B cell (primary cell): ENCODE results near the gene SIGLEC7. TPM values are rescaled to one million over a fixed set of nuclear protein-coding genes. Genes with fewer than 3 reads are reported as not detected.

Experiments used
- ATAC-seq: fragments of 200-7000 bp; cut with Tn5 transposase; one replicate; pipeline ENCODE4 v1.10.0; 2021; ENCODE audit warnings: low read depth, mild to moderate bottlenecking, moderate number of reproducible peaks, moderate library complexity
- CTCF ChIA-PET: fragments of 350-600 bp; sonication (Branson Sonifier 250); formaldehyde crosslinking; loops from one replicate; lab custom pipeline; 2021; ENCODE audit warnings: antibody characterized with exemption, inconsistent platforms; lab: Charles Lee
- POLR2A ChIA-PET: fragments of 350-600 bp; sonication (Branson Sonifier 250); formaldehyde crosslinking; loops from one replicate; lab custom pipeline; 2021; ENCODE audit warnings: antibody characterized with exemption; lab: Charles Lee
- DNase-seq: peaks from one replicate; pipeline ENCODE4 v3.0.0; 2013
- H2AFZ ChIP-seq: 2 replicates; pipeline ENCODE4 v1.6.1; 2012; ENCODE audit warnings: mild to moderate bottlenecking, low read depth, low read length; ENCODE audit not compliant: insufficient read depth, poor library complexity, severe bottlenecking
- H3K27ac ChIP-seq, 2 donors: 1 replicate in 1 of 2; 2 replicates in 1 of 2; pipeline ENCODE4 v1.5.1; 2012 to 2013; ENCODE audit warnings: low read length in 2 of 2, mild to moderate bottlenecking in 2 of 2, moderate library complexity in 1 of 2
- H3K27me3 ChIP-seq, 4 experiments: fragments of 200-600 bp in 1 of 4; sonication (generic) in 1 of 4; replicated peaks in 1 of 4; 1 replicate in 2 of 4; 2 replicates in 2 of 4; pipeline versions ENCODE4 v1.6.1 to v1.7.0; 2013 to 2016; ENCODE audit warnings: low read length in 3 of 4, mild to moderate bottlenecking in 2 of 4, mixed read lengths in 1 of 4, moderate library complexity in 1 of 4; ENCODE audit not compliant: insufficient read depth in 4 of 4, control insufficient read depth in 3 of 4; ENCODE audit errors: control extremely low read depth in 1 of 4
- H3K36me3 ChIP-seq, 2 experiments: replicated peaks in 1 of 2; 1 replicate in 1 of 2; 2 replicates in 1 of 2; pipeline versions ENCODE4 v1.6.1 to v1.7.1; 2013; ENCODE audit warnings: low read length in 1 of 2; ENCODE audit not compliant: insufficient read depth in 2 of 2, control insufficient read depth in 1 of 2; ENCODE audit errors: control extremely low read depth in 1 of 2, extremely low read depth in 1 of 2
- H3K4me1 ChIP-seq, 2 donors: fragments of 200-600 bp in 1 of 2; sonication (generic) in 1 of 2; 1 replicate in 1 of 2; 2 replicates in 1 of 2; pipeline versions ENCODE4 v1.5.1 to v1.6.1; 2013 to 2017; ENCODE audit warnings: low read length in 2 of 2; ENCODE audit not compliant: control insufficient read depth in 2 of 2, insufficient read depth in 2 of 2
- H3K4me2 ChIP-seq: replicated peaks from 2 replicates; pipeline ENCODE3; 2012; ENCODE audit warnings: mild to moderate bottlenecking, low read depth, low read length; ENCODE audit not compliant: poor library complexity, severe bottlenecking
- H3K4me3 ChIP-seq, 5 experiments: fragments of 200-600 bp in 1 of 5; sonication (generic) in 1 of 5; 1 replicate in 3 of 5; 2 replicates in 2 of 5; pipeline versions ENCODE4 v1.5.1 to v1.7.0; 2011 to 2016; ENCODE audit warnings: low read length in 4 of 5, mild to moderate bottlenecking in 4 of 5, low read depth in 2 of 5, control low read depth in 1 of 5, moderate library complexity in 1 of 5; ENCODE audit not compliant: insufficient read depth in 1 of 5; ENCODE audit errors: control extremely low read depth in 1 of 5, extremely low read depth in 1 of 5
- H3K79me2 ChIP-seq: fragments of 200-600 bp; sonication (generic); one replicate; pipeline ENCODE4 v1.6.0; 2016; ENCODE audit warnings: low read length; ENCODE audit not compliant: control insufficient read depth, insufficient read depth
- H3K9ac ChIP-seq: fragments of 200-600 bp; sonication (generic); 2 replicates; pipeline ENCODE4 v1.6.1; 2017; ENCODE audit warnings: mild to moderate bottlenecking, low read length, moderate library complexity
- H3K9me3 ChIP-seq, 3 donors: one replicate each; pipeline versions ENCODE4 v1.6.1 to v1.7.1; 2013; ENCODE audit warnings: low read length in 2 of 3; ENCODE audit not compliant: control insufficient read depth in 2 of 3, insufficient read depth in 1 of 3; ENCODE audit errors: control extremely low read depth in 1 of 3
- H4K20me1 ChIP-seq: 2 replicates; pipeline ENCODE4 v1.6.0; 2012; ENCODE audit warnings: mild to moderate bottlenecking, low read length; ENCODE audit not compliant: insufficient read depth, control insufficient read depth, poor library complexity, severe bottlenecking
- H3K27ac Mint-ChIP-seq: one replicate; pipeline ENCODE4 v1.8.0; 2021; ENCODE audit warnings: mixed read lengths
- H3K27me3 Mint-ChIP-seq: one replicate; pipeline ENCODE4 v1.8.0; 2021; ENCODE audit warnings: mixed read lengths
- H3K4me1 Mint-ChIP-seq: one replicate; pipeline ENCODE4 v1.8.0; 2021; ENCODE audit warnings: mixed read lengths
- H3K4me3 Mint-ChIP-seq: one replicate; pipeline ENCODE4 v1.8.0; 2021; ENCODE audit warnings: mixed read lengths
- H3K9me3 Mint-ChIP-seq: one replicate; pipeline ENCODE4 v1.8.0; 2022; ENCODE audit warnings: mixed read lengths; ENCODE audit not compliant: insufficient read depth
- CTCF ChIP-seq: fragments of 200-600 bp; IDR thresholded peaks from one replicate; pipeline ENCODE4 v1.8.0; 2022; ENCODE audit warnings: antibody characterized with exemption, mild to moderate bottlenecking
- EZH2 ChIP-seq: IDR thresholded peaks from 2 replicates; pipeline ENCODE4 v1.6.1; 2012; ENCODE audit warnings: borderline replicate concordance, low read depth, mild to moderate bottlenecking, moderate library complexity, low read length; ENCODE audit not compliant: insufficient read depth, poor library complexity, severe bottlenecking
- WGBS: methylation state at CpG from one replicate; pipeline ENCODE4 v1.1.5; 2013; ENCODE audit warnings: missing lambda C conversion rate; ENCODE audit not compliant: insufficient coverage; 5-methylcytosine and 5-hydroxymethylcytosine counted together
- intact Hi-C: fragments of 100-400 bp; cut with micrococcal nuclease; formaldehyde crosslinking; loops from one replicate; pipeline ENCODE4 v1.10.0; 2022
- polyA plus RNA-seq: library from polyadenylated mRNA; depleted of rRNA; stranded (reverse); fragments of >200 nt; gene quantifications from 2 replicates; pipeline ENCODE4 v1.2.3, GENCODE V29; 2012
- total RNA-seq, 2 donors: library from RNA; stranded (reverse); fragments of 120-200 nt in 1 of 2; gene quantifications; 1 replicate in 1 of 2; 2 replicates in 1 of 2; pipeline versions ENCODE4 v1.2.3 to v1.2.4, GENCODE V29; 2013 to 2022

Gene SIGLEC7
- total and polyA plus RNA-seq, 2 donors (not counting 1 experiment from before 2014, with no cell fraction given) = 0.52 TPM; not detected in 1

- TF ChIP-seq EZH2 (no peak), CTCF (no peak)
- peaks cover 41% of the 10 kb centered on the region for H3K27me3 Mint-ChIP-seq
- H3K79me2 ChIP-seq = no peaks in the 10 kb centered on the region
- no peak overlapping the region for H3K4me3 ChIP-seq
- no peak overlapping the region for H3K27ac Mint-ChIP-seq
- intact Hi-C loops = no loop called here
- H3K9me3 ChIP-seq = no peaks in the 10 kb centered on the region
- no peak overlapping the region for H3K4me2 ChIP-seq
- H4K20me1 ChIP-seq = no peaks in the 10 kb centered on the region
- no peaks in the 10 kb centered on the region for H3K9me3 Mint-ChIP-seq
- no peak overlapping the region for H3K9ac ChIP-seq
- H3K27ac ChIP-seq = no peak overlapping the region
- peaks cover 0 to 23% (median 3%) of the 10 kb centered on the region in 4 experiments for H3K27me3 ChIP-seq
- H3K36me3 ChIP-seq = no peaks in the 10 kb centered on the region
- 80% methylated on average over 3 of the region's 3 CpGs for WGBS
- no peak overlapping the region for H2AFZ ChIP-seq
- DNase-seq = no peak
- no peaks in the 10 kb centered on the region for H3K4me1 ChIP-seq
- H3K4me1 Mint-ChIP-seq = no peaks in the 10 kb centered on the region
- no peak overlapping the region for H3K4me3 Mint-ChIP-seq
- ChIA-PET POLR2A (no interaction called here), CTCF (interaction anchor here (1.3 kb wide), 1 partner anchor 40 kb away, joined by 3 read pairs; no protein-coding TSS in a partner anchor)
- no peak for ATAC-seq
Measured at GRCh38 chr19:51163257-51163656, 21.2 kb downstream of the SIGLEC7 start.

- no peaks in the 10 kb centered on the region for H3K9me3 Mint-ChIP-seq
- no peaks in the 10 kb centered on the region for H4K20me1 ChIP-seq
- CTCF ChIA-PET = no interaction called here
- H3K27me3 Mint-ChIP-seq = peaks cover 37% of the 10 kb centered on the region
- H3K4me3 Mint-ChIP-seq = no peak overlapping the region
- intact Hi-C loops = no loop called here
- peaks cover 0 to 19% (median 3%) of the 10 kb centered on the region in 4 experiments for H3K27me3 ChIP-seq
- no peaks in the 10 kb centered on the region for H3K4me1 ChIP-seq
- no peak overlapping the region for H3K27ac Mint-ChIP-seq
- H3K9ac ChIP-seq = no peak overlapping the region
- H3K4me2 ChIP-seq = no peak overlapping the region
- no peak overlapping the region for H3K27ac ChIP-seq
- WGBS = no CpG with 5 or more reads among the region's 3 CpGs
- DNase-seq (no peak), ATAC-seq (no peak)
- POLR2A ChIA-PET = no interaction called here
- no peak overlapping the region for H2AFZ ChIP-seq
- no peaks in the 10 kb centered on the region for H3K9me3 ChIP-seq
- H3K4me3 ChIP-seq = no peak overlapping the region
- H3K4me1 Mint-ChIP-seq = no peaks in the 10 kb centered on the region
- no peaks in the 10 kb centered on the region for H3K36me3 ChIP-seq
- TF ChIP-seq EZH2 = no peak
- TF ChIP-seq CTCF = no peak
- no peaks in the 10 kb centered on the region for H3K79me2 ChIP-seq
Measured at GRCh38 chr19:51164215-51164614, 22.1 kb downstream of the SIGLEC7 start.
